GM18951 (cell line): ENCODE results near the gene GNAL.
"Not testable (repeated sequence)": the region's sequence is repeated elsewhere in the genome, so short reads cannot be mapped to it uniquely, and the experiment has no call there.

ENCODE experiments used
- POLR2A ChIP-seq: IDR thresholded peaks from 4 replicates; pipeline ENCODE4 v1.6.1; 2011; ENCODE audit warnings: mild to moderate bottlenecking; ENCODE audit not compliant: insufficient read length, insufficient read depth; ENCODE audit errors: extremely low read depth
- in situ Hi-C: fragments of 300-500 bp; cut with MboI; formaldehyde crosslinking; loops from one replicate; pipeline ENCODE4 v1.12.0; 2022; ENCODE audit warnings: low sequenced_read_pairs, mixed read lengths, inconsistent platforms; ENCODE audit not compliant: unreplicated experiment

Gene GNAL

DNA sequence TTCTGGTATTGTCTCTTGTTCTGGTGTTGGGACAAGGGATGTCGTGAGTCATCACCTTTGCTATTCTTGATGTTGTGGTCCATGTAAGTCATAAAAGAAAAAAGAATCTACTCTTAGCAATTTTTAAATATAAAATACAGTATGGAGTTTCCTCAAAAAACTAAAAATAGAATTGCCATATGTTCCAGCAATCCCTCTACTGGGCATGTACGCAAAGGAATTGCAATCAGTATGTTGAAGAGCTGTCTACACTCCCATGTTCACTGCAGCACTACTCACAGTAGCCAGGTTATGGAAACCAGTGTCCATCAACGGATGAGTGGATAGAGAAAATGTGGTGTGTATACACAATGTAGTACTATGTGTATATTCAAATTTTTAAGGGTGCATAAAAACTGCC, 10.9 kb upstream of the GNAL start:
- TF ChIP-seq POLR2A: no peak
- in situ Hi-C loops: no loop called here

DNA sequence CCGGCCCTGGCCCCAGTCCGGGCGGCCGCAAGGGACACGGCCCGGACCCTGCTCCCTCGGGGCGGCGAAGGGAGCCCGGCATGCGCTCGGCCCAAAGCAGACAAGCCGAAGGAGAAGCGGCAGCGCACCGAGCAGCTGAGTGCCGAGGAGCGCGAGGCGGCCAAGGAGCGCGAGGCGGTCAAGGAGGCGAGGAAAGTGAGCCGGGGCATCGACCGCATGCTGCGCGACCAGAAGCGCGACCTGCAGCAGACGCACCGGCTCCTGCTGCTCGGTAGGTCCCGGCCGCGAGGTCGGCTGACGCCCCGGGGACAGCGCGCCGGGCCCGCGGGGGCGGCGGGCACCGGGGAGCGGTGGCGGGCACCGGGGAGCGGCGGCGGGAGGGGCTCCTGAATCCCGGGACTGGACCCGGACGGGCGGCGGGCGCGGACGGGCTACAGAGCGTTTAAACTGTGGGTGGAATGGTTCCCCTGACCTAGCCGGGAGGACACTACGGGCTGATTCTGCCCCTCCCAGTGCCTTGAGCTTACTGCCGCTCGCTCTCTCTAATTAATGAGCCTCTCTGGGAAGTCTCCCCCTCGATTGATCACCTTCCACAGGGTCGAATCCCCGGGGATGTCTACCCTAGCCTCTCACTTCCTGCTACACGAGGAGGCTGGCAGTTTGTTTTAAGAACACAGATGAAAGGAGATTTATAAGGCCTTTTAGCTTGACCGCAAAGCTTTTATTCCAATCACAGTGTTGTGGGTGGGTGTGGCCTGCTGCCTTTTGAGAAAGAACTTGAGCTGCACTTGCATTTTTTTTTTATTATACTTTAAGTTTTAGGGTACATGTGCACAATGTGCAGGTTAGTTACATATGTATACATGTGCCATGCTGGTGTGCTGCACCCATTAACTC, 853 bp downstream of the GNAL start:
- TF ChIP-seq POLR2A: no peak
- in situ Hi-C loops: no loop called here

DNA sequence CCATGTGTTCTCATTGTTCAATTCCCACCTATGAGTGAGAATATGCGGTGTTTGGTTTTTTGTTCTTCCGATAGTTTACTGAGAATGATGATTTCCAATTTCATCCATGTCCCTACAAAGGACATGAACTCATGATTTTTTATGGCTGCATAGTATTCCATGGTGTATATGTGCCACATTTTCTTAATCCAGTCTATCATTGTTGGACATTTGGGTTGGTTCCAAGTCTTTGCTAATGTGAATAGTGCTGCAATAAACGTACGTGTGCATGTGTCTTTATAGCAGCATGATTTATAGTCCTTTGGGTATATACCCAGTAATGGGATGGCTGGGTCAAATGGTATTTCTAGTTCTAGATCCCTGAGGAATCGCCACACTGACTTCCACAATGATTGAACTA, 1.6 kb downstream of the GNAL start:
- in situ Hi-C loops: not testable (repeated sequence)

DNA sequence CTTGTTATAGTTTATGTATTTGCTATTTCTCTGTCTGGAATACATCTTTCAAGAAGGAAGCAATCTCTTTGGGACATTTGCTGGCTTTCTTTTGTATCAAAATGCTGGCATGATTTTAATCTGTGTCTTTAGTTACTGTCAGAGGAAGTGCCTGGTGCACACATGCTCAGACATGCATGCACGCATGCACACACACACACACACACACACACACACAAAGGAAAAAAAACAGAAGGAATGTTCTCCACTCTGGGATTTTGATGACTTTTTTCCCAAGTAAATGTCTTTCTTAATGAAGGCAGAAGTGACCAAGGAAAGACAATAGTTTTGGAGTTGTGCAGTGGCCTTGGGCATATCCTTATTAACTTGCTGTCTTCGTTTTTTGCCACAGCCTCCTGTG, 6.7 kb downstream of the GNAL start:
- in situ Hi-C loops: no loop called here
- TF ChIP-seq POLR2A: no peak

DNA sequence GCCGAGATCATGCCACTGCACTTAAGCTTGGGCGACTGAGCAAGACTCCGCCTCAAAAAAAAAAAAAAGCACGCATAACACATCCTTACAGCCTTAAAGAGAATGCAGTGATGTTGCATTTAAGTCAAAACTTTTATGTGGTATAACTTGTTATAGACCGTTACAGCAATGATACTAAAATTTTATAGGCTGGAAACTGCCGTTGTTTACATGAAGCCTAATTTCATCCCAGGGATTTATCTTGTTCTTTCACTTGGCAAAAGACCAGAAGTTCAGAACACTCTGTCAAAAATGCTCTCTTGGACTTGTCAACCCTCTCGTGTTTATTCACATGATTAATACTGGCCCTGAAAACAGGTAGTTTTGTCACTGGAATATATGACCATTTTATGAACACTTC, 7.4 kb downstream of the GNAL start:
- no peak for TF ChIP-seq POLR2A
- in situ Hi-C loops: no loop called here

DNA sequence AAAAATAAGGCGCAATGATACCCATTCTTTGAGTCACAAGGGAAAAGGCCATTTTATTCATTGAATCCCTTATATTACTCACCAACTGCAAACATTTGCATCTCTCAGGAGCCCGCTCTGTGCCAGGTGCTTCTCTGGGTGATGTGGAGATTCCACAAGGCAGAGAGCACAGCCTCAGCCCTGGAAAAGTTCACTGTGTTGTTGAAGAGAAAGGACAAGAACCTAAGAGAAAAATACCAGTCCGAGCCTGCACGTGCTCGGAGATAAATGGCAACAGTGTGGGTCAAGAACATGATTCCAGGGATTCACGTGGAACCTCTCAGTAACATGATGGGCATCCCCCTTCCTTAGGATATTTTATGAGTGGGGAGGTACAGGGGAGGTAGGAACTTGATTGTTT, 11.8 kb downstream of the GNAL start:
- no peak for TF ChIP-seq POLR2A

DNA sequence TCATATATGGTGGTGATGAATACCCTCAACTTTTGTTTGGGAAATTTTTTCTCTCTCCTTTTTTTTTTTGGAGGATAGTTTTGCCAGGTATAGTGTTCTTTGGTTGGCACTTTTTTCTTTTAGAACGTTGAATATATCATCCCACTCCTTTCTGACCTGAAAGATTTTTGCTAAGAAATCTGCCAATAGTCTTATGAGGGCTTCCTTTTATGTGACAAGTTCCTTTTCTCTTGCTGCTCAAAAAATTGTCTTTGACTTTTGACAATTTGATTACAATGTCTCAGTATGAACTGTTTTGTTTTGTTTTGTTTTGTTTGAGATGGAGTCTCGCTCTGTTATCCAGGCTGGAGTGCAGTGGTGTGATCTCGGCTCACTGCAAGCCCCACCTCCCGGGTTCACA, 21.5 kb downstream of the GNAL start:
- in situ Hi-C loops: no loop called here
- no peak for TF ChIP-seq POLR2A

More for the DNA sequence above, 11.8 kb downstream of the GNAL start:
- in situ Hi-C loops: no loop called here

DNA sequence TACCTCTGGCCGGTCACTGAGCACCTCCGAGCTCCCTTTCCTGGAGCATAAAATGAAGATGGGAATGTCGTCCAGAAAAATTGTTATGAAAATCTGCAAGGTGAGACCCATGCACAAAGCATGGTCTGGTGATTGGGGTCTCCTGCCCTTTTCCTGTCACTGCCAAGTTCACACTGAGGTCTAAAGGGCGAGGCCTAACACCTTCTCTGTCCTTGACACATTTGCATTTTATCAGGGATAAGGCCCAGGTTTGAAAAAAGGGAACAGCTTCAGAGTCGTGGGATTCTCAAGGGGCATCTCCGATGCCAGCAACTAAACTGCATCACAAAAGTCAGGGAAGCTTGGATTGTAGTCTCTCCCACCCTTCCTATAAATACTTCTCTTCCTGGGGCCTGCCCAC, 24.7 kb downstream of the GNAL start:
- in situ Hi-C loops: no loop called here
- TF ChIP-seq POLR2A: no peak

DNA sequence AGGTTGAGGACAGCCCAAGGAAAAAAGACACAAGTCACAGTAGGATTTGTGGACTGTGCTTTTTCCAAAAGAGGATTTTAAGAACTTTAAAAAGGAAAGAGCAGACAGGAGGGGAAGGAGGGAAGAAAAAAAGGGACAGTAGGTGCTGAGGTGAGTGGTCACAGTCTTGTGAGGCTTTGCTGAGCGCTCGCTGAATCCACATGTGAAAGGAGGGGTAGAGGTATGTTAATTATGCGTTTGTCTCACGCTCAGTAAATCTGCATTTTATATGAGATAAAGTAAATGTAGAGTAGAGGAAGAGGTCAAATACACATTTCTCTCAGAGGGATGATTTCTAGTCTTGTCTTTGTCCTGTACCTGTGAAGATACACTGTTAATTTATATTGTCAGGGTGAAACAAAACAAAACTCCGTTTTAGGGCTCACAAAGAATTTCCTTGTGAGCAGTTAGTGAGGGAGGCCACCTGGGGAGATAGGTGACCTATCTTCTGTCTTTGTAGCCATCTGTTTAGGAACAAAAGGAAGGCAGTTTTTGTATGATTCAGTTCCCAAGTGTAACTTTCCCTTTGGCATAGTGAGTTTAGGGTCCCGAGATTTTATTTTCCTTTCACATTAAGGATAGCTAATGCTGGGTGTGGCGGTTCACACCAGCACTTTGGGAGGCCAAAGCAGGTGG, 25.3 kb downstream of the GNAL start:
- no peak for TF ChIP-seq POLR2A
- in situ Hi-C loops: no loop called here

DNA sequence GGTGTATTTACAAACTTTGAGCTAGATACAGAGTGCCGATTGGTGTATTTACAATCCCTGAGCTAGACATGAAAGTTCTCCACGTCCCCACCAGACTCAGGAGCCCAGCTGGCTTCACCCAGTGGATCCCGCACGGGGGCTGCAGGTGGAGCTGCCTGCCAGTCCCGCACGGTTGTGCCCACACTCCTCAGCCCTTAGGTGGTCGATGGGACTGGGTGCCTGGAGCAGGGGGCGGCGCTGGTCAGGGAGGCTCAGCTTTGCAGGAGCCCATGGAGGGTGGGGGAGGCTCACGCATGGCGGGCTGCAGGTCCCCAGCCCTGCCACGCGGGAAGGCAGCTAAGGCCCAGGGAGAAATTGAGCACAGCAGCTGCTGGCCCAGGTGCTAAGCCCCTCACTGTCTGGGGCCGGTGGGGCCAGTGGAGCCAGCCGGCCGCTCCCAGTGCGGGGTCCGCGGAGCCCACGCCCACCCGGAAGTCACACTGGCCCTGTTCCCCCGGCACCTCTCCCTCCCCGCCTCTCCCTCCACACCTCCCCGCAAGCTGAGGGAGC, 27.8 kb downstream of the GNAL start:
- in situ Hi-C loops: not testable (repeated sequence)

DNA sequence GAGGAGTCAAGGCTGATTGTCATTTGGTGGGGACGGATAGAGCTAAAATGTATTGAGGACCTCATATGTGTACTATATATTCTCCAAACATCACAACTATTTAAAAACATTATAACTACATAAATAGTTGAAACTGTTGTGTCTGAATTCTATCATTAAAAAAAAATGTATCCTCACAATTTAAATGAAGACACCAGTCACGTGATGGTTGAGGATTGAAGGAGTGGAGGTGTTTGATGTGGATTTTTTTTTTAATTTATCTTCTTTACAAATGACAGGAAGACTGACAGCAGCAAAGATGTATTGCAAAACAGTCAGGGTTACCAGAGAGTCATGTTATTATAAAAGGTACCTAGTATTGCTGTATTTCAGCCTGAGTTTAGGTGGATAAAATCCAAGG, 30.0 kb downstream of the GNAL start:
- in situ Hi-C loops: no loop called here
- no peak for TF ChIP-seq POLR2A

DNA sequence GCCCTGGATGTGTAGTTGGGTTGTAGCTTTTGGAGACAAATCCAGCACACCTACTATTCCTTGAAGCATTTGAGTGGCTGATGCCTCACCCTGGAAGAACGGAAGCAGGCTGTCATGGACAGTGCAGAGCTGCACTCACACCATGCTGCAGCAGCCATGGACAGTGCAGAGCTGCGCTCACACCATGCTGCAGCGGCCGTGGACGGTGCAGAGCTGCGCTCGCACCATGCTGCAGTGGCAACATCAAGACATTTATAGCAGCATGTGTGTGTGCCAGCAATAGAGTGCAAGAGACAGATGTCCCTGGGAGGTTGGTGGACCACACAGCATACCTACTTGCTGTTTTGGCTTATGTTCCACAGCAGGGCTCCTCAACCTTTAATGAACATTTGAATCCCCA, 30.6 kb downstream of the GNAL start:
- TF ChIP-seq POLR2A: no peak
- in situ Hi-C loops: no loop called here

DNA sequence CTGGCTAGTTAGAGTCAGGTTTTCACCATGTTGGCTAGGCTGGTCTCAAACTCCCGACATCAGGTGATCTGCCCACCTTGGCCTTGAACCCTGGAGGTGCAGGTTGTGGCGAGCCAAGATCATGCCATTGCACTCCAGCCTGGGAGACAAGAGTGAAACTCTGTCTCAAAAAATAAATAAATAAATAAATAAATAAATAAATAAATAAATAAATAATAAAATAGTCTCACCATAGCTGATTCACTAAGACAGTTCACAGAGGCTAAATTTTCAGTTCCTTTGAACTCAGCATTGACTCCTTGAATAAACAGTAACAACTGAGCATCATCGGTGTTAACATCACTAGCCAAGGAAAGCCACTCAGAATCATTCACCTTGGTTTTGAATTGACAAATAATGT, 32.7 kb downstream of the GNAL start:
- no peak for TF ChIP-seq POLR2A
- in situ Hi-C loops: no loop called here

DNA sequence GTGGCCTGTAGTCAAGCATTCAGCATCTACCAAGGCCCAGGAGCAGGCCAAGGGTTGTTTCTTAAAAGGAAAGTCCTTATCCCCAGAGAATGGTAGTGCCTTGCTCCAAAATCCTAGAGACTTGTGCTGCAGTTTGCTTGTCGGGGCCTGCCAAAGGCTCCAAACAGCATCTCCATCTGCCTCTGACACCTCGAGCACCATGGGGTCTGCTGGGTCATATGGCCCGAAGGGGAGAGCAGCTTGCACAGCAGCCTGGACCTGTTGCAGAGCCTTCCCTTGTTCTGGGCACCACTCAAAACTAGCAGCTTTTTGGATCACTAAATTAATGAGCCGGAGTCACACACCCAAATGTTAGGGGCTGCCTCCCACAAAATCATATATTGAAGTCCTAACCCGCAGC, 35.7 kb downstream of the GNAL start:
- no peak for TF ChIP-seq POLR2A
- in situ Hi-C loops: no loop called here
